Activated T-cell treated with anti-CD3 and anti-CD28 coated beads, Interleukin-2, amount 50 U/mL, for 24 hours (primary cell): ENCODE data around the gene LACTBL1.
"Not testable (repeated sequence)": the region's sequence is repeated elsewhere in the genome, so short reads cannot be mapped to it uniquely, and the experiment has no call there.

Source experiments
- DNase-seq: peaks from one replicate; pipeline ENCODE4 v3.0.0-alpha.2; 2020
- H3K27ac Mint-ChIP-seq: 2 replicates; pipeline ENCODE4 v1.8.0; 2020; ENCODE audit warnings: mild to moderate bottlenecking, mixed read lengths
- H3K27me3 Mint-ChIP-seq: 2 replicates; pipeline ENCODE4 v1.8.0; 2020; ENCODE audit warnings: mixed read lengths
- H3K36me3 Mint-ChIP-seq: 2 replicates; pipeline ENCODE4 v1.8.0; 2020; ENCODE audit warnings: low read depth, mixed read lengths
- H3K4me1 Mint-ChIP-seq: 2 replicates; pipeline ENCODE4 v1.8.0; 2020; ENCODE audit warnings: low read depth, mixed read lengths
- H3K4me3 Mint-ChIP-seq: 2 replicates; pipeline ENCODE4 v1.8.0; 2020; ENCODE audit warnings: mild to moderate bottlenecking, moderate library complexity, mixed read lengths
- H3K9me3 Mint-ChIP-seq: 2 replicates; pipeline ENCODE4 v1.8.0; 2020; ENCODE audit warnings: mixed read lengths

The LACTBL1 gene

DNA sequence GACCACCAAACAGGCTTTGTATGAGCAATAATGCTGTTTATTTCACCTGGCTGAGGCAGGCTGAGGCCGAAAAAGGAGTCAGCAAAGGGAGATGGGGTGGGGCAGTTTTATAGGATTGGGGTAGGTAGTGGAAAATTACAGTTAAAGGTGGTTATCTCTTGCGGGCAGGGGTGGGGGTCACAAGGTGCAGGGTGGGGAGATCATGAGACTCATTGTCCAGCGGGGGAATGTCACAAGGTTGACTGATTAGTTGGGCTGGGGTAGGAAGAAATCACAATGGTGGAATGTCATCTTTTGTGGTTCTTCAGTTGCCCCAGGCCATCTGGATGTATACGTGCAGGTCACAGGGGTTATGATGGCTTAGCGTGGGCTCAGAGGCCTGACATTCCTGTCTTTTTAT, 24.9 kb upstream of the LACTBL1 start:
- H3K36me3 Mint-ChIP-seq, H3K9me3 Mint-ChIP-seq, DNase-seq, H3K27me3 Mint-ChIP-seq, H3K27ac Mint-ChIP-seq, H3K4me3 Mint-ChIP-seq, H3K4me1 Mint-ChIP-seq: not testable (repeated sequence)

GRCh38 chr1:22995774-22996173, 23.1 kb upstream of the LACTBL1 start:
- Mint-ChIP-seq H3K9me3 (peaks cover 2% of the 10 kb centered on the region), H3K27me3 (no peaks in the 10 kb centered on the region), H3K4me1 (no peaks in the 10 kb centered on the region), H3K27ac (no peak overlapping the region), H3K36me3 (no peaks in the 10 kb centered on the region), H3K4me3 (no peak overlapping the region)
- DNase-seq = no peak

DNA sequence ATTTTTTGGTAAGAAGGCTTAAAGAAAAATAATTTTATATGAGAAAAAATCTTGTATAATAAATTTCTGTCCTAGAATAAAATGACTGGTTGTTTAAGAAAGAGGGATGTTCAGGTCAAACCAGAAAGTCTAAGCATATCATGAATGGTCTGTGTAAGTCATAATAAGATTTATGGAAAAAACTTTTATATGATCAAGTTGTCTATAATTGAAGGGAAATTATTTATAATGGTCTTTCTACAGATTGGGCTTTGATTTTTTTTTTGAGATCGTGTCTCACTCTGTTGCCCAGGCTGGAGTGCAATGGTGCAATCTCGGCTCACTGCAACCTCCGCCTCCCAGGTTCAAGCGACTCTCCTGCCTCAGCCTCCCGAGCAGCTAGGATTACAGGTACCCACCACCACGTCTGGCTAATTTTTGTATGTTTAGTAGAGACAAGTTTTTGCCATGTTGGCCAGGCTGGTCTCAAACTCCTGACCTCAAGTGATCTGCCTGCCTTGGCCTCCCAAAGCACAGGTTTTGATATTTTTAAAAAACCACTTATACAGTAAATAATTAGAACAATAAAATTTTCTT, 20.6 kb upstream of the LACTBL1 start:
- not testable (repeated sequence) for H3K36me3 Mint-ChIP-seq, H3K4me3 Mint-ChIP-seq

DNA sequence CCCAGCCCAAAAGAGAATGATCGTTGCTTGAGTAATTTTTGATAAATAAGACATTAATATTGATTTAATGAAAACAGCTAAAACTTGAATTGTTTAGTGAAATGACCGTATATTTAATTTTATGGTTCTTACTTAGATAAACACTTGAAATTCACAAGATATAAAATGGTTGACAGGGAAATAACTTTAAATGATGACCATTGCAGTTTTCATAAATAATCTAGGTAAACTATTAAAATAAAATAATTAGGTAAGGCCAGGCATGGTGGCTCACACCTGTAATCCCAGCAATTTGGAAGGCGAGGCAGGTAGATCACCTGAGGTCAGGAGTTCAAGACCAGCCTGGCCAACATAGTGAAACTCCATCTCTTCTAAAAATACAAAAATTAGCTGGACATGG, 19.7 kb upstream of the LACTBL1 start:
- not testable (repeated sequence) for H3K4me3 Mint-ChIP-seq, H3K36me3 Mint-ChIP-seq, H3K27ac Mint-ChIP-seq, H3K27me3 Mint-ChIP-seq, DNase-seq, H3K9me3 Mint-ChIP-seq, H3K4me1 Mint-ChIP-seq

More for the DNA sequence above, 20.6 kb upstream of the LACTBL1 start:
- not testable (repeated sequence) for H3K4me1 Mint-ChIP-seq, DNase-seq, H3K27ac Mint-ChIP-seq, H3K9me3 Mint-ChIP-seq, H3K27me3 Mint-ChIP-seq

- no peak for DNase-seq
- Mint-ChIP-seq H3K4me1 (no peaks in the 10 kb centered on the region), H3K36me3 (no peaks in the 10 kb centered on the region), H3K9me3 (no peaks in the 10 kb centered on the region), H3K27me3 (peaks cover 11% of the 10 kb centered on the region), H3K4me3 (no peak overlapping the region), H3K27ac (no peak overlapping the region)
These were observed 11.3 kb upstream of the LACTBL1 start for GRCh38 chr1:22983944-22984343.

DNA sequence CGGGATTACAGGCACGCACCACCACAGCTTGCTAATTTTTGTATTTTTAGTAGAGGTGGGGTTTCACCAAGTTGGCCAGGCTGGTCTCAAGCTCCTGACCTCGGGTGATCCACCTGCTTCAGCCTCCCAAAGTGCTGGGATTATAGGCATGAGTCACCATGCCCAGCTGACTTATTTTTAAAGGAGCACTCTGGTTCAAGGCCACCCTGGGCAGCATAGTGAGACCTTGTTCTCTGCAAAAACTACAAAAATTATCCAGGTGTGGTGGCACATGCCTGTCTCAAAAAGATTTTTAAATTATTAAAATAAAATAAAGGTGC, 7.8 kb upstream of the LACTBL1 start:
- not testable (repeated sequence) for H3K27ac Mint-ChIP-seq, H3K9me3 Mint-ChIP-seq, H3K36me3 Mint-ChIP-seq, DNase-seq, H3K4me3 Mint-ChIP-seq, H3K4me1 Mint-ChIP-seq
- peaks cover 17% of the 10 kb centered on the region for H3K27me3 Mint-ChIP-seq

- Mint-ChIP-seq H3K4me1 (no peaks in the 10 kb centered on the region), H3K4me3 (no peak overlapping the region), H3K36me3 (no peaks in the 10 kb centered on the region), H3K27me3 (peaks cover 29% of the 10 kb centered on the region), H3K27ac (no peak overlapping the region), H3K9me3 (no peaks in the 10 kb centered on the region)
- no peak for DNase-seq
These were observed 5.6 kb upstream of the LACTBL1 start for GRCh38 chr1:22978299-22978698.

- H3K4me3 Mint-ChIP-seq = no peak overlapping the region
- peak; percentile 53 for DNase-seq
These were observed 4.0 kb upstream of the LACTBL1 start for GRCh38 chr1:22976461-22977243.

DNA sequence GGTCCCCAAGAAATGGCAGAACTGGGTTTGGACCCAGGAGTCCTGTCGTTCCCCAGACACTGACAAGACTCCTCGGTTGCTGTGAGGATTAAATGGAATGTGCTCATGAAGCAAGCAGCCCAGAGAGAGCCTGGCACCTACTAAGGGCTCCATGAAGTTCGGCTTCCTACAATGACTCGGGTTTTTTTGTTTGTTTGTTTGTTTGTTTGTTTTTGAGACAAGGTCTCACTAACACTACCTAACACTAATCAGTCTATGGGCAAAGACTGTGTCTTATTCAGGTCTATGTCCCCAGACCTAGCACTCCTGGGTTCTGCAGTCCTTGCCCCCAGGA, 3.4 kb upstream of the LACTBL1 start:
- Mint-ChIP-seq H3K27ac (no peak overlapping the region), H3K4me3 (no peak overlapping the region)

More at GRCh38 chr1:22976461-22977243, 4.0 kb upstream of the LACTBL1 start:
- no peaks in the 10 kb centered on the region for H3K9me3 Mint-ChIP-seq
- no peaks in the 10 kb centered on the region for H3K4me1 Mint-ChIP-seq
- H3K27me3 Mint-ChIP-seq = peaks cover 42% of the 10 kb centered on the region
- no peaks in the 10 kb centered on the region for H3K36me3 Mint-ChIP-seq
- no peak overlapping the region for H3K27ac Mint-ChIP-seq

GRCh38 chr1:22975694-22976093, 3.0 kb upstream of the LACTBL1 start:
- H3K9me3 Mint-ChIP-seq = no peaks in the 10 kb centered on the region
- no peaks in the 10 kb centered on the region for H3K36me3 Mint-ChIP-seq
- no peak overlapping the region for H3K4me3 Mint-ChIP-seq
- H3K27me3 Mint-ChIP-seq = peaks cover 47% of the 10 kb centered on the region
- H3K4me1 Mint-ChIP-seq = no peaks in the 10 kb centered on the region
- no peak overlapping the region for H3K27ac Mint-ChIP-seq
- no peak for DNase-seq

More for the DNA sequence above, 3.4 kb upstream of the LACTBL1 start:
- no peak for DNase-seq
- no peaks in the 10 kb centered on the region for H3K9me3 Mint-ChIP-seq
- no peaks in the 10 kb centered on the region for H3K36me3 Mint-ChIP-seq
- no peaks in the 10 kb centered on the region for H3K4me1 Mint-ChIP-seq
- H3K27me3 Mint-ChIP-seq = peaks cover 45% of the 10 kb centered on the region

- no peak for DNase-seq
- H3K36me3 Mint-ChIP-seq = no peaks in the 10 kb centered on the region
- H3K27me3 Mint-ChIP-seq = peaks cover 75% of the 10 kb centered on the region
- no peaks in the 10 kb centered on the region for H3K4me1 Mint-ChIP-seq
- no peak overlapping the region for H3K27ac Mint-ChIP-seq
- H3K9me3 Mint-ChIP-seq = no peaks in the 10 kb centered on the region
- H3K4me3 Mint-ChIP-seq = no peak overlapping the region
These were observed 858 bp downstream of the LACTBL1 start for GRCh38 chr1:22971611-22972405.

GRCh38 chr1:22971161-22971560, 1.5 kb downstream of the LACTBL1 start:
- H3K36me3 Mint-ChIP-seq = no peaks in the 10 kb centered on the region
- H3K27me3 Mint-ChIP-seq = peaks cover 75% of the 10 kb centered on the region

DNA sequence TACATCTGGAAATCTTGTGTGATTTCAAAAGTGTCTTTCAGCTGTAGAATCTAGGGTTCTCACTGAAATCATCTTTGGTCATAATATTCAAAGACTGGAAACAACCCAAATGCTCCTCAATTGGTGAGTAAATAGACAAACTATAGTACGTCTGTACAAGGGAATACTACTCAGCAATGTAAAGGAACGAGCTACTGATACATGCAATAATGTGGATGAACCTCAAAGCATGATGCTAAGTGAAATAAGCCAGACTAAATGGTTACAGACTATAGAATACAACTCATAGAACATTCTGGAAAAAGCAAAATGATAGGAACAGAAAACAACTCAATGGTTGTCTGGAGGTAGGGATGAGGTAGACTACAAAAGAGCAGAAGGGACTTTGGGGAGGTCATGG, 2.6 kb downstream of the LACTBL1 start:
- Mint-ChIP-seq H3K27me3 (peaks cover 66% of the 10 kb centered on the region), H3K4me1 (no peaks in the 10 kb centered on the region), H3K4me3 (no peak overlapping the region), H3K9me3 (peaks cover 7% of the 10 kb centered on the region), H3K27ac (no peak overlapping the region), H3K36me3 (no peaks in the 10 kb centered on the region)
- DNase-seq = no peak

More at GRCh38 chr1:22971161-22971560, 1.5 kb downstream of the LACTBL1 start:
- no peak for DNase-seq
- Mint-ChIP-seq H3K9me3 (peaks cover 6% of the 10 kb centered on the region), H3K4me3 (no peak overlapping the region), H3K27ac (no peak overlapping the region), H3K4me1 (no peaks in the 10 kb centered on the region)

DNA sequence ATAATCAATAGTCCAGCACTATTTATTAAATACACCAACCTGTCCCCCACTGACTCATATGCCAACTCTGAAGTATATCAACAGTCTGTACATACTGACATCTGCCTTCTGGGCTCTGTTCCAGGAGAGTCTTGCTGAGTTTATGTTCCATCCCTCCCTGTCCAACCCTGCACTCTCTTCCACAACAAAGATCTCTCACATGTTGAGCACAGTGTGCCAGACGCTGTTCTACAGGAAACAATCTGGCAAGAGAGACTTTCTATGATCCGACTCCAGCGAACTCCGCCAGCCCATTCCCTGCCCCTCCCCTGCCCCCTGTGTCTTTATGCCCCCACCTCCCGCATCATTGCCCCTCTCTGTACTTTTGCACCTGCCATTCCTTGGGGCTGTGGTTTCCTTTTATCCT, 3.4 kb downstream of the LACTBL1 start:
- DNase-seq = no peak
- Mint-ChIP-seq H3K27ac (no peak overlapping the region), H3K36me3 (no peaks in the 10 kb centered on the region), H3K27me3 (peaks cover 63% of the 10 kb centered on the region), H3K9me3 (peaks cover 7% of the 10 kb centered on the region), H3K4me1 (no peaks in the 10 kb centered on the region), H3K4me3 (no peak overlapping the region)

DNA sequence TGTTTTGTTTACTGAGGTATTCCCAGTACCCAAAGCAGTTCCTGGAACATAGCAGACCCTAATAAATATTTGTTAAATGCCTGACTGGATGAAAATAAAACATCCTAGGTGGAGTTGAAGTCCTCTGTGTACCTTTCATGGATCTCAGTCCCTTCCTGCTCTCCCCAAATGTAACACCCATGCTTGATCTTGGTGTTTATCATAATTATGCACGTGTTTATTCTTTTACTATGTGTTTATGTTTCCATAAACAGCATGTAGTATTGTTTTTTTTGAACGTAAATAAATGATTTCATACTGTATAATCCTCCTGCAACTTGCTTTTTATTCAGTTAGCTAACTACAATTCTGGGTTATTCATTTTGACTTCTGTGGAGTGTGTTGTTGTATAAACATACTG, 4.8 kb downstream of the LACTBL1 start:
- Mint-ChIP-seq H3K9me3 (peaks cover 7% of the 10 kb centered on the region), H3K27me3 (peaks cover 61% of the 10 kb centered on the region), H3K4me1 (no peaks in the 10 kb centered on the region), H3K36me3 (no peaks in the 10 kb centered on the region), H3K4me3 (no peak overlapping the region), H3K27ac (no peak overlapping the region)
- no peak for DNase-seq
